Nephron progenitor cell (in vitro differentiated cells): ENCODE results near the gene SLC16A10.

Source experiments
- DNase-seq: peaks from one replicate; pipeline ENCODE4 v3.0.0; 2021
- H3K27ac Mint-ChIP-seq: 2 replicates; pipeline ENCODE4 v1.8.0; 2021; ENCODE audit warnings: mild to moderate bottlenecking, moderate library complexity, mixed read lengths
- H3K27me3 Mint-ChIP-seq: 2 replicates; pipeline ENCODE4 v1.8.0; 2021; ENCODE audit warnings: mild to moderate bottlenecking, low read depth, mixed read lengths; ENCODE audit not compliant: poor library complexity
- H3K36me3 Mint-ChIP-seq: 2 replicates; pipeline ENCODE4 v1.8.0; 2021; ENCODE audit warnings: low read depth, mixed read lengths
- H3K4me1 Mint-ChIP-seq: 2 replicates; pipeline ENCODE4 v1.8.0; 2021; ENCODE audit warnings: mixed read lengths
- H3K4me3 Mint-ChIP-seq: 2 replicates; pipeline ENCODE4 v1.8.0; 2021; ENCODE audit warnings: mild to moderate bottlenecking, moderate library complexity, mixed read lengths
- H3K9me3 Mint-ChIP-seq: 2 replicates; pipeline ENCODE4 v1.8.0; 2021; ENCODE audit warnings: mild to moderate bottlenecking, moderate library complexity, mixed read lengths
- TF ChIP-seq, protein P1 (sequence below): fragments of 200-600 bp; sonication (generic); IDR thresholded peaks from 2 replicates; pipeline ENCODE4 v1.5.0; 2021; ENCODE audit warnings: antibody characterized with exemption

Gene SLC16A10

DNA sequence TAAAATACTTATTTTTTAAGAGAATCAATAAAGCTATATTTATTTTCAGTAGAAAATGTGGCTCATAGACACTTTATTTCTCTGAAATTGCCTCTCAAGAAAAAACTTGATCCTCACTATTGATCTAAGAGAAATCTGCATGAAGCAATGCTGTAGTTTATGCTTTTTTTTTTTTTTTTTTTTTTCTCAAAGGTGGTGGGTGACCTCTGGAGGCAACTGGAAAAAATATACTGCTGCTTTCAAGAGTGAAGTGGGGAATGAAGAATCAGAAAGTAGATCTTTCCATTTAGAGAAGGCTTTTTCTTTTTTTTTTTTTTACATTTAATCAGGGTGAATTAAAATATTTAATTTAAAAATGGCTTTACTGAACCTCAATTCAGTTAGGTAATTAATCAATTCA is 169.3 kb downstream of the SLC16A10 start:
- Mint-ChIP-seq H3K4me1 (peaks cover 53% of the 10 kb centered on the region), H3K27me3 (peaks cover 54% of the 10 kb centered on the region), H3K36me3 (peaks cover 7% of the 10 kb centered on the region), H3K27ac (no peak overlapping the region), H3K9me3 (no peaks in the 10 kb centered on the region), H3K4me3 (no peak overlapping the region)
- DNase-seq: no peak
- TF ChIP-seq, protein P1, sequence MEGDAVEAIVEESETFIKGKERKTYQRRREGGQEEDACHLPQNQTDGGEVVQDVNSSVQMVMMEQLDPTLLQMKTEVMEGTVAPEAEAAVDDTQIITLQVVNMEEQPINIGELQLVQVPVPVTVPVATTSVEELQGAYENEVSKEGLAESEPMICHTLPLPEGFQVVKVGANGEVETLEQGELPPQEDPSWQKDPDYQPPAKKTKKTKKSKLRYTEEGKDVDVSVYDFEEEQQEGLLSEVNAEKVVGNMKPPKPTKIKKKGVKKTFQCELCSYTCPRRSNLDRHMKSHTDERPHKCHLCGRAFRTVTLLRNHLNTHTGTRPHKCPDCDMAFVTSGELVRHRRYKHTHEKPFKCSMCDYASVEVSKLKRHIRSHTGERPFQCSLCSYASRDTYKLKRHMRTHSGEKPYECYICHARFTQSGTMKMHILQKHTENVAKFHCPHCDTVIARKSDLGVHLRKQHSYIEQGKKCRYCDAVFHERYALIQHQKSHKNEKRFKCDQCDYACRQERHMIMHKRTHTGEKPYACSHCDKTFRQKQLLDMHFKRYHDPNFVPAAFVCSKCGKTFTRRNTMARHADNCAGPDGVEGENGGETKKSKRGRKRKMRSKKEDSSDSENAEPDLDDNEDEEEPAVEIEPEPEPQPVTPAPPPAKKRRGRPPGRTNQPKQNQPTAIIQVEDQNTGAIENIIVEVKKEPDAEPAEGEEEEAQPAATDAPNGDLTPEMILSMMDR: no peak

DNA sequence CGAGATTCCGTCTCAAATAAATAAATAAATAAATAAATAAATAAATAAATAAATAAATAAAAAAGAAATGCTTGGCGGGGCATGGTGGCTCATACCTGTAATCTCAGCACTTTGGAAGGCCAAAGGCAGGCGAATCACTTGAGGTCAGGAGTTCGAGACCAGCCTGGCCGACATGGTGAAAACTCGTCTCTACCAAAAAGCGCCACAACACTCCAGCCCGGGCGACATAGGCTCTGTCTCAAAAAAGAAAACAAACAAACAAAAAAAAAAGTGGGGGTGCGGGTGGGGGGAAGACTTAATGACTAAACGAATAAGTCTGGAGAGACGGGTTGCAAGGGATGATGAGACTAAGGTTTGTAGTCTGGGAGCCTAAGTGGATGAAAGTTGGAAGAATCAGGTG is 170.7 kb downstream of the SLC16A10 start:
- TF ChIP-seq, protein P1: no peak
- Mint-ChIP-seq H3K27ac (no peak overlapping the region), H3K4me1 (peaks cover 41% of the 10 kb centered on the region), H3K27me3 (peaks cover 45% of the 10 kb centered on the region), H3K4me3 (no peak overlapping the region), H3K36me3 (peaks cover 16% of the 10 kb centered on the region), H3K9me3 (no peaks in the 10 kb centered on the region)
- no peak for DNase-seq

DNA sequence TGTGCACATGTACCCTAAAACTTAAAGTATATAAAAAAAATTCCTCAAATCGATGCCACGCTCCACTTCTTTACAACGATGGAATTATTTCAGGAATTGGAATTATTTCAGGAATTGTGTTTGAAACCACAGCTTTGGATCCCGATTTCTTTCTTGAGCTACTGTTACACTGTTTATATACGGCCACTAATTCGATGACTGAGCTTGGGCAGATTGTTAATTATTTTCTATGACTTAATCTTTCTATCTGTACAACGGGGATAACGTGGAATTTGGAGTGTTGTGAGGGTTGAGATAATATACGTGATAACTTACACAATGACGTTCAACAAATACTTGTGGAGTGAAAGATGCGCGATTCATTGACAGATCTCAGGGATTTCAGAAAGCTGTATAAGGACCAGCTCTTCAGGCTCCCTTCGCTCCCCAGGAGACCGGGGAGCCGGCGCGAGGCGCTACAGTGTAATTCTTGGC is 171.3 kb downstream of the SLC16A10 start:
- no peak for DNase-seq
- Mint-ChIP-seq H3K36me3 (peaks cover 19% of the 10 kb centered on the region), H3K4me1 (peaks cover 36% of the 10 kb centered on the region), H3K9me3 (no peaks in the 10 kb centered on the region), H3K4me3 (peak overlapping the region; percentile 82), H3K27me3 (peaks cover 42% of the 10 kb centered on the region), H3K27ac (peak overlapping the region; percentile 22)
- TF ChIP-seq, protein P1: no peak

DNA sequence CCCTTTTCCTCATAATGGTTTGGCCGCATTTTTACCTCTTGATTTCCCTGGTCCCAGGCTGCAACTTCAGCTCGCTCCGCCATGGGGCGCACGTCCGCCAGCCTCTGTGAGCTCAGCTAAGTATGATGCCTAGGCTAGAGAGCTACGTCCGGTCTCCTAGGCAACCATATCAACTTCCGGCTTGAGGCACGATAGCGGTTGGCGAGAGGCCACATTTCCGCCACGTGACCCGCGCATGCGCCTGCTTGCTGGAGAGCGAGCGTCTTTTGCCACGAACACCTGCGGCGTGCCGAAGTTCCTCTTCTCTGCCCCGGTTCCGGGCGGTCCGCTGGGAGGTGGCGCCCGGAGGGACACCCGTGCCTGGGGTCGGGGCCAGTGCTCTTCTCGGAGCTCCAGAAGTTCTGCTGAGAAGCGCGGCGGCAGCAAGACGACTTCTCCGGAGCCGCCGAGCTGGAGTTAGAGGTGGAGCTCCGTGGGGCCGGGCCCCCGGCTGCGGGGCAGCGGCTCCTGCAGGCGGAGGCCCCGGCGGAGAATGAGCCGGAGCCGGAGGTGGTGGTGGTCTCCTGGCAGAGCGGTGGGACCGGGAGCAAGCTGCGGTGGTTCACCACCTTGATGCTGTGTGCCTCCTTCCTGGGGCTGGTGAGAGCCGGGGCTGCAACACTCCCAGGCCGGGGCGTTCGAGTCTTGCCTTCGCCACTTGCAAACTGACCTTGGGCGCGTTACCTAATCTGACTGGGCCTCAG is 172.0 kb downstream of the SLC16A10 start:
- Mint-ChIP-seq H3K4me3 (peak overlapping the region; percentile 82), H3K36me3 (peaks cover 25% of the 10 kb centered on the region), H3K9me3 (no peaks in the 10 kb centered on the region), H3K4me1 (peaks cover 30% of the 10 kb centered on the region), H3K27ac (peak overlapping the region; percentile 22), H3K27me3 (peaks cover 36% of the 10 kb centered on the region)
- DNase-seq: peak; percentile 97
- TF ChIP-seq, protein P1: peak; percentile 94

DNA sequence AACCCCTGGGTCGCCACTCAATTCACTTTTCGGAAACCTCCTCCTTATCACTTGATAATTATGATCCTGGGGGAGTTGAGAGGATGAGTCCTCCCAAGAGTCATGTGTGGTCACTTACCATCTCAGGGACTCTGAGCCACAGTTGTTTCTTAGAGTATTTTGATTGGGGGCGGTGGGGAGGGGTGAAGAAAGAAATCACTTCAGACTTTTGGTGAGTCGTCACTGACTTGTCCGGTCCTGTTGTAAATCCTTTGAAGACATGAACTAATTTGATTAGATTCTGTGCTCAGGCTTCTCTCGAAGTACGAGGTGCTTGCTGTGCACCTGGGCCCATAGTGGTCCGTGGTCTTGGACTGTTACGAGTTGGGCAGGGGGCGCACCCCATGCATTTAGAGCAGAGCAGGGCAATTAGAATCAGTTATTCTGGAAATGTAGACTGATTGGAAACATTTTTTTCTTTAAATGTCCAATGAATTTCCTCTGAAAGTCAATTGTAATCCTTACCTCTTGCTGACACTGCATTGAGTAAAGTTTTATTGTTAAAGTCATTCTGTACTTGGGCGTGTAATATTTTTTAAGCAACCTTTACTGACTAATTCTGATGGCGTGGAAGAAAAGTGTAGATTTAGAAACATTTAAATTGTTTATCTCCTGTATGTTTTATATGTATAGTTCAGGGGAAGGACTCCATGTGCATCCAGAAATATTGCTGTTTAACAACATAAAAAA is 173.4 kb downstream of the SLC16A10 start:
- Mint-ChIP-seq H3K9me3 (no peaks in the 10 kb centered on the region), H3K4me1 (peaks cover 25% of the 10 kb centered on the region), H3K4me3 (peak overlapping the region; percentile 82), H3K27ac (no peak overlapping the region), H3K36me3 (peaks cover 40% of the 10 kb centered on the region), H3K27me3 (peaks cover 21% of the 10 kb centered on the region)
- TF ChIP-seq, protein P1: no peak
- no peak for DNase-seq
